Psoas muscle (tissue), 8 donors: ENCODE data around the gene CDRT4. TPM values are rescaled to one million over a fixed set of nuclear protein-coding genes. Genes with fewer than 3 reads are reported as not detected.
A peak's percentile ranks its signal among the peaks of the same experiment; 100 is the strongest.

ENCODE experiments used
- ATAC-seq, 4 donors: fragments of 200-7000 bp; cut with Tn5 transposase; one replicate each; pipeline ENCODE4 v1.9.1; 2020; ENCODE audit warnings: moderate library complexity in 3 of 4, mild to moderate bottlenecking in 2 of 4
- DNase-seq, 2 donors: peaks; one replicate each; pipeline ENCODE4 v3.0.0-alpha.2; 2020
- H3K27ac ChIP-seq: fragments of 200-600 bp; one replicate; pipeline ENCODE4 v1.8.0; 2022
- H3K27me3 ChIP-seq, 3 donors: fragments of 200-600 bp in 1 of 3; one replicate each; pipeline versions ENCODE4 v1.6.1 to v1.8.0; 2013 to 2022; ENCODE audit warnings: low read length in 2 of 3, mild to moderate bottlenecking in 2 of 3, moderate library complexity in 1 of 3; ENCODE audit not compliant: insufficient read depth in 3 of 3
- H3K36me3 ChIP-seq, 2 donors: fragments of 200-600 bp in 1 of 2; one replicate each; pipeline versions ENCODE4 v1.6.1 to v1.8.0; 2013 to 2022; ENCODE audit warnings: low read depth in 1 of 2, mild to moderate bottlenecking in 1 of 2, moderate library complexity in 1 of 2; ENCODE audit not compliant: insufficient read depth in 1 of 2
- H3K4me1 ChIP-seq: fragments of 200-600 bp; one replicate; pipeline ENCODE4 v1.8.0; 2022
- H3K4me3 ChIP-seq: fragments of 200-600 bp; one replicate; pipeline ENCODE4 v1.8.0; 2022; ENCODE audit warnings: mild to moderate bottlenecking
- H3K9me3 ChIP-seq: fragments of 200-600 bp; one replicate; pipeline ENCODE4 v1.8.0; 2022
- CTCF ChIP-seq: fragments of 200-600 bp; IDR thresholded peaks from one replicate; pipeline ENCODE4 v1.8.0; 2022; ENCODE audit warnings: antibody characterized with exemption
- WGBS, 3 donors: extraction: QIAGEN DNeasy Blood & Tissue Kit; methylation state at CpG; one replicate each; pipeline versions ENCODE4 v1.1.6 to v1.1.7; 2013; 5-methylcytosine and 5-hydroxymethylcytosine counted together
- intact Hi-C, 2 donors: fragments of 100-400 bp; cut with DNase I; formaldehyde crosslinking; loops; one replicate each; pipeline versions ENCODE4 v1.11.0 to v1.14.2; 2022
- polyA plus RNA-seq, 3 donors: library from polyadenylated mRNA; stranded (reverse); fragments of 200-250 nt; gene quantifications; one replicate each; pipeline ENCODE4 v1.2.3, GENCODE V29; 2013
- total RNA-seq, 4 donors: library from RNA; stranded (reverse); fragmentation: NEBNext Ultra II Directional in 2 of 4; extraction: Animal tissue kit (Norgen Biotek cat#: 25700) in 2 of 4; gene quantifications; one replicate each; pipeline versions ENCODE4 v1.2.1 to v1.2.4, GENCODE V29; 2021 to 2023
- donor health status: healthy with polysubstance abuse.
- donor health status: DM: no; HTN: no; CAD: no; lungs with moderate emphysema.
- donor health status: Bipolar disorder and iron deficiency.
- donor health status: healthy.
- donor health status: DM: yes; HTN: yes; CAD: no.
- donor health status: DM: no; HTN: no; CAD: no.
- donor health status: DM: no; HTN: no; CAD: no.
- donor health status: DM: yes; HTN: yes; CAD: no.

Gene CDRT4
- total and polyA plus RNA-seq, 7 donors, result 0.29 to 2.0 (median 0.73) TPM; not detected in 1

- DNase-seq (peak in 1 of 2 donors; percentile 27), ATAC-seq (peak; percentile 88 to 92 (median 90))
- H3K4me3 ChIP-seq, result no peak overlapping the region
- intact Hi-C loops, result no loop called here
- 11 to 27% (median 20%) methylated on average over 6 of the region's 6 CpGs for WGBS, 3 donors
- H3K4me1 ChIP-seq, result peaks cover 17% of the 10 kb centered on the region
- no peaks in the 10 kb centered on the region for H3K9me3 ChIP-seq
- peak overlapping the region; percentile 71 for H3K27ac ChIP-seq
- TF ChIP-seq CTCF, result no peak
- H3K36me3 ChIP-seq, result no peaks in the 10 kb centered on the region
- no peaks in the 10 kb centered on the region for H3K27me3 ChIP-seq
Measured at GRCh38 chr17:15398291-15398690, 69.1 kb downstream of the CDRT4 start.

GRCh38 chr17:15397620-15398019 is 69.8 kb downstream of the CDRT4 start:
- ATAC-seq (no peak), DNase-seq (no peak)
- intact Hi-C loops, result no loop called here
- Histone ChIP-seq H3K9me3 (no peaks in the 10 kb centered on the region), H3K27me3 (no peaks in the 10 kb centered on the region), H3K4me3 (no peak overlapping the region), H3K36me3 (no peaks in the 10 kb centered on the region), H3K27ac (no peak overlapping the region), H3K4me1 (peaks cover 17% of the 10 kb centered on the region)
- 81 to 91% (median 90%) methylated on average over 5 of the region's 5 CpGs for WGBS, 3 donors
- TF ChIP-seq CTCF, result no peak

DNA sequence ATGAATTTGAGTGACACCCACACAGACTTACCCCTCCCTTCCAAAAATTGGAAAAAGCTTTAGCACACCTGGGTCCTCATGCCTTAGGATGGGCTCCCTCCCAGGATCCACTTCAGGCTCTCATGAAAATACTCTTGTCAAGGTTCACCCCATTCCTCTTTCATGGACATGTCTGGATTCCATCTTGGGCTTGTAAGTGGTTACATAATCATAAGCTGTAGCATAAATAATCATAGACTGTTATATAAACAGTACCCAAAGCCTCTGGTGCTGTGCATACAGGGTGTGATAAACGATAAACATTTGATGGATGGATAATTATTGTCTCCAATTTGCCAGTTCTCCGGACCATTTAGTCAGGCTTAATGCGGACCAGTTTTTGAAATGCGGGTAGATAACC is 72.3 kb downstream of the CDRT4 start:
- intact Hi-C loops, result no loop called here
- 48 to 65% (median 59%) methylated on average over 4 of the region's 4 CpGs for WGBS, 3 donors
- H3K4me1 ChIP-seq, result peaks cover 17% of the 10 kb centered on the region
- H3K36me3 ChIP-seq, result no peaks in the 10 kb centered on the region
- H3K27me3 ChIP-seq, result no peaks in the 10 kb centered on the region
- no peak overlapping the region for H3K27ac ChIP-seq
- no peaks in the 10 kb centered on the region for H3K9me3 ChIP-seq
- DNase-seq (no peak), ATAC-seq (no peak)
- H3K4me3 ChIP-seq, result no peak overlapping the region
- TF ChIP-seq CTCF, result no peak

GRCh38 chr17:15393414-15393813 is 74.0 kb downstream of the CDRT4 start:
- no peak overlapping the region for H3K27ac ChIP-seq
- 87 to 89% (median 89%) methylated on average over 7 of the region's 7 CpGs for WGBS, 3 donors
- ATAC-seq (no peak), DNase-seq (no peak)
- H3K9me3 ChIP-seq, result no peaks in the 10 kb centered on the region
- TF ChIP-seq CTCF, result no peak
- H3K4me1 ChIP-seq, result peaks cover 9% of the 10 kb centered on the region
- no peaks in the 10 kb centered on the region for H3K27me3 ChIP-seq
- H3K36me3 ChIP-seq, result no peaks in the 10 kb centered on the region
- intact Hi-C loops, result no loop called here
- no peak overlapping the region for H3K4me3 ChIP-seq

DNA sequence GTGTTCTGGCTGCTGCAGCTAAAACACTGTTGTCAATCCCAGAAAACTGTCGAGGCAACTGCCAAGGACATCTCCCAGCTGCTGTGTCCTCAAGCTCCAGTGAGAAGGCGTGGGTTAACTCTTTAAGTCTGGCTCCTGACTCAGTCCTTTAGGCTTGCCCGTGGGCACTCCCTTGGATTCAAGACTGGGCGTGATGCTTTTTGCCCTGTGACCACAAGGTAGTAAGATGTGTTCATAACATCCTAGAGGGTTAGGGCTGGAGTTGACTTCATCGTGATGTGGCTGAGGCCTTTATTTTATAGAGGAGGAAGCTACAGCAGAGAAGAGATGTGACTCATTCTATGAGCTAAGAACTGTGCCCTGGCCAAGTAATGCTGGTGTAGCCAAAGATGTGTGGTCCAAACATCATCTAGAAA is 75.1 kb downstream of the CDRT4 start:
- intact Hi-C loops, result no loop called here
- DNase-seq, result no peak

More for the DNA sequence above, 75.1 kb downstream of the CDRT4 start:
- no peak overlapping the region for H3K4me3 ChIP-seq
- no peaks in the 10 kb centered on the region for H3K4me1 ChIP-seq
- peaks cover 8% of the 10 kb centered on the region for H3K9me3 ChIP-seq
- WGBS, 3 donors, result 43 to 68% (median 49%) methylated on average over 5 of the region's 5 CpGs
- no peak for TF ChIP-seq CTCF
- H3K27me3 ChIP-seq, result no peaks in the 10 kb centered on the region
- peak in 3 of 4 donors; percentile 36 to 47 (median 44) for ATAC-seq
- no peaks in the 10 kb centered on the region for H3K36me3 ChIP-seq
- no peak overlapping the region for H3K27ac ChIP-seq
